Lung (tissue), 12 donors: ENCODE data around the gene GTF3A. TPM values are rescaled to one million over a fixed set of nuclear protein-coding genes. Genes with fewer than 3 reads are reported as not detected.
A peak's percentile ranks its signal among the peaks of the same experiment; 100 is the strongest.

Source experiments
- ATAC-seq: fragments of 200-7000 bp; cut with Tn5 transposase; one replicate; pipeline ENCODE4 v1.9.1; 2020; ENCODE audit warnings: moderate number of reproducible peaks; ENCODE audit not compliant: insufficient read depth, low FRiP score
- DNase-seq, 3 donors: peaks; one replicate each; pipeline ENCODE4 v3.0.0-alpha.2; 2013 to 2017
- H3K27ac ChIP-seq, 2 donors: one replicate each; pipeline ENCODE4 v1.5.1; 2013; ENCODE audit warnings: mild to moderate bottlenecking in 2 of 2, moderate library complexity in 2 of 2, control low read depth in 1 of 2, inconsistent platforms in 1 of 2, low read depth in 1 of 2, low read length in 1 of 2
- H3K27me3 ChIP-seq, 3 donors: one replicate each; pipeline ENCODE4 v1.5.1; 2013; ENCODE audit warnings: low read length in 2 of 3; ENCODE audit not compliant: control insufficient read depth in 3 of 3, insufficient read depth in 3 of 3
- H3K36me3 ChIP-seq, 4 donors: one replicate each; pipeline ENCODE4 v1.5.1; 2013; ENCODE audit warnings: low read length in 4 of 4, mild to moderate bottlenecking in 1 of 4, moderate library complexity in 1 of 4; ENCODE audit not compliant: control insufficient read depth in 4 of 4, insufficient read depth in 4 of 4
- H3K4me1 ChIP-seq, 5 donors: one replicate each; pipeline ENCODE4 v1.5.1; 2013; ENCODE audit warnings: low read length in 5 of 5, mild to moderate bottlenecking in 2 of 5, moderate library complexity in 1 of 5; ENCODE audit not compliant: control insufficient read depth in 5 of 5, insufficient read depth in 5 of 5
- H3K4me3 ChIP-seq: one replicate; pipeline ENCODE4 v1.5.1; 2013; ENCODE audit warnings: mild to moderate bottlenecking, control low read depth, moderate library complexity
- H3K9ac ChIP-seq, 2 donors: one replicate each; pipeline ENCODE4 v1.5.1; 2013; ENCODE audit warnings: low read length in 2 of 2, control low read depth in 1 of 2; ENCODE audit not compliant: insufficient read depth in 1 of 2
- H3K9me3 ChIP-seq, 4 donors: one replicate each; pipeline ENCODE4 v1.5.1; 2013; ENCODE audit warnings: low read length in 3 of 4, mild to moderate bottlenecking in 1 of 4, moderate library complexity in 1 of 4; ENCODE audit not compliant: control insufficient read depth in 4 of 4, insufficient read depth in 3 of 4
- WGBS, 2 donors: extraction: QIAGEN DNeasy Blood & Tissue Kit; methylation state at CpG; one replicate each; pipeline ENCODE4 v1.1.7; 2013; 5-methylcytosine and 5-hydroxymethylcytosine counted together
- polyA plus RNA-seq, 2 donors: library from polyadenylated mRNA; stranded (reverse); fragments of 200-250 nt; gene quantifications; one replicate each; pipeline ENCODE4 v1.2.1, GENCODE V29; 2013
- total RNA-seq, 2 donors: library from RNA; depleted of rRNA in 1 of 2; stranded (reverse); fragments of >200 nt in 1 of 2; gene quantifications; one replicate each; pipeline ENCODE4 v1.2.1, GENCODE V29; 2014 to 2021
- TF ChIP-seq, protein P1 (sequence below): IDR thresholded peaks from 2 replicates; pipeline ENCODE4 v1.5.1; 2012; ENCODE audit warnings: mild to moderate bottlenecking; ENCODE audit errors: control extremely low read depth, extremely low read depth
- donor health status: control.
- donor health status: control.
- donor health status: Bipolar disorder and iron deficiency.
- donor health status: healthy.
- donor health status: DM: yes; HTN: yes; CAD: no.

Gene GTF3A
- total and polyA plus RNA-seq, 4 donors: 38.2 to 241 (median 111) TPM

GRCh38 chr13:27383104-27383921 is 41.1 kb upstream of the GTF3A start:
- TF ChIP-seq, protein P1, sequence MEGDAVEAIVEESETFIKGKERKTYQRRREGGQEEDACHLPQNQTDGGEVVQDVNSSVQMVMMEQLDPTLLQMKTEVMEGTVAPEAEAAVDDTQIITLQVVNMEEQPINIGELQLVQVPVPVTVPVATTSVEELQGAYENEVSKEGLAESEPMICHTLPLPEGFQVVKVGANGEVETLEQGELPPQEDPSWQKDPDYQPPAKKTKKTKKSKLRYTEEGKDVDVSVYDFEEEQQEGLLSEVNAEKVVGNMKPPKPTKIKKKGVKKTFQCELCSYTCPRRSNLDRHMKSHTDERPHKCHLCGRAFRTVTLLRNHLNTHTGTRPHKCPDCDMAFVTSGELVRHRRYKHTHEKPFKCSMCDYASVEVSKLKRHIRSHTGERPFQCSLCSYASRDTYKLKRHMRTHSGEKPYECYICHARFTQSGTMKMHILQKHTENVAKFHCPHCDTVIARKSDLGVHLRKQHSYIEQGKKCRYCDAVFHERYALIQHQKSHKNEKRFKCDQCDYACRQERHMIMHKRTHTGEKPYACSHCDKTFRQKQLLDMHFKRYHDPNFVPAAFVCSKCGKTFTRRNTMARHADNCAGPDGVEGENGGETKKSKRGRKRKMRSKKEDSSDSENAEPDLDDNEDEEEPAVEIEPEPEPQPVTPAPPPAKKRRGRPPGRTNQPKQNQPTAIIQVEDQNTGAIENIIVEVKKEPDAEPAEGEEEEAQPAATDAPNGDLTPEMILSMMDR: no peak
- no peak overlapping the region for H3K27ac ChIP-seq
- no peak for ATAC-seq
- no peaks in the 10 kb centered on the region for H3K9me3 ChIP-seq
- H3K4me3 ChIP-seq: no peak overlapping the region
- no peak for DNase-seq
- H3K4me1 ChIP-seq: no peaks in the 10 kb centered on the region
- H3K27me3 ChIP-seq: no peaks in the 10 kb centered on the region
- H3K36me3 ChIP-seq: no peaks in the 10 kb centered on the region
- WGBS, 2 donors: 87 to 92% methylated on average over 22 of the region's 22 CpGs
- H3K9ac ChIP-seq: no peak overlapping the region

DNA sequence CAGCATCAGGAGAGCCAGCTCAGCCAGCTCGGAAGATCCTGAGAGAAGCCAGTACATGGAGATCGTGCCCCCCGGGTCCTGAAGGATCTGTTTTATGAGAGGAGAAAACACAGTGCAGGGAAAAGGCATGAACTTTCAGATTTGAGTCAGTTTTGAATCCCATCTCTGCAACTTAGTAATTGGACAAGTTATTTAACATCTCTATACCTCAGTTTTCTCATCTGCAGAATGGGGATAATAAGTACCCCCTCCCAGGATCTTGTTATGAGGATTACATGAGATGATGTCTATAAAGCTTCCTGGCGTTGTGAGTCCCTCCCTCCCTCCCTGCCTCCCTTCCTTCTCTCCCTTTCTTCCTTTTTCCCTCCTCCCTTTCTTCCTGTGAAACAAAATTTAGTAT is 40.1 kb upstream of the GTF3A start:
- Histone ChIP-seq H3K4me1 (no peaks in the 10 kb centered on the region), H3K9me3 (no peaks in the 10 kb centered on the region), H3K27ac (no peak overlapping the region), H3K9ac (no peak overlapping the region), H3K4me3 (no peak overlapping the region), H3K36me3 (no peaks in the 10 kb centered on the region), H3K27me3 (no peaks in the 10 kb centered on the region)
- DNase-seq (no peak), ATAC-seq (no peak)
- WGBS, 2 donors: 86 to 90% methylated on average over 4 of the region's 4 CpGs
- TF ChIP-seq, protein P1: no peak

DNA sequence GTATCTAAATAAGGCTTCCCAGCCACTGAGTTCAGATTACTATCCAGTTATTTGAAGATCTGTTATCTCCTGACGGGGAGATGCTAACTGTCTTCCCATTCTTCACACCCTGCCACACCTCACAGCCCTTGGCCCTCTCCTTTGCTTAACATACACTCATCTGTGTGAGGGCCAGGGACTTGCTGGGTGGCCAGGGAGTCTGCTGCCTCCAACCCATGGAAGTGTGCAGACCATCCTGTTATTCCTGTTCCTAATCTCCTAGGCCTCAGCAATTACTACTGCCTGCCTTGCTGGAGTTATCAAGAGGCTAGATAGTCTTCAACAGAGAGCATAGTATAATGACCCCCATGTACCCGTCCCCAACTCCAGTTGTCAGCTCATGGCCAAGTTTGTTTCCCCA is 36.2 kb upstream of the GTF3A start:
- TF ChIP-seq, protein P1: no peak
- H3K9ac ChIP-seq: no peak overlapping the region
- no peaks in the 10 kb centered on the region for H3K9me3 ChIP-seq
- ATAC-seq: no peak
- H3K27me3 ChIP-seq: no peaks in the 10 kb centered on the region
- no peak overlapping the region for H3K27ac ChIP-seq
- H3K4me3 ChIP-seq: no peak overlapping the region
- no peaks in the 10 kb centered on the region for H3K4me1 ChIP-seq
- DNase-seq: peak in 1 of 3 donors; percentile 45
- H3K36me3 ChIP-seq: no peaks in the 10 kb centered on the region
- WGBS, 2 donors: 72 to 83% methylated on average over 2 of the region's 2 CpGs
